Naive thymus-derived CD8-positive, alpha-beta T cell (primary cell): Measurements from ENCODE around the gene G6PD. TPM values are rescaled to one million over a fixed set of nuclear protein-coding genes. Genes with fewer than 3 reads are reported as not detected.
"Not testable (repeated sequence)": the region's sequence is repeated elsewhere in the genome, so short reads cannot be mapped to it uniquely, and the experiment has no call there.

Experiments used
- ATAC-seq, 2 donors: fragments of 150-1000 bp; cut with Tn5 transposase in 1 of 2; sonication (Bioruptor Pico), chemical (Tn5 transposase) in 1 of 2; 1 replicate in 1 of 2; 2 replicates in 1 of 2; pipeline ENCODE4 v1.10.0; 2021; ENCODE audit warnings: mild to moderate bottlenecking in 2 of 2, moderate library complexity in 2 of 2
- POLR2A ChIA-PET: fragments of 350-600 bp; sonication (Branson Sonifier 250); formaldehyde crosslinking; loops from one replicate; lab custom pipeline; 2021; ENCODE audit warnings: antibody characterized with exemption; lab: Charles Lee
- DNase-seq, 10 donors: peaks; one replicate each; pipeline versions ENCODE4 v3.0.0 to v3.0.0-alpha.2; 2020 to 2022
- H3K27ac Mint-ChIP-seq, 10 donors: one replicate each; pipeline ENCODE4 v1.8.0; 2020 to 2022; ENCODE audit warnings: mild to moderate bottlenecking in 10 of 10, mixed read lengths in 10 of 10, moderate library complexity in 4 of 10, inconsistent platforms in 1 of 10
- H3K27me3 Mint-ChIP-seq, 5 donors: one replicate each; pipeline ENCODE4 v1.8.0; 2021 to 2022; ENCODE audit warnings: mixed read lengths in 5 of 5
- H3K36me3 Mint-ChIP-seq, 3 donors: one replicate each; pipeline ENCODE4 v1.8.0; 2020 to 2022; ENCODE audit warnings: mixed read lengths in 3 of 3, mild to moderate bottlenecking in 2 of 3, inconsistent platforms in 1 of 3
- H3K4me1 Mint-ChIP-seq, 4 donors: one replicate each; pipeline ENCODE4 v1.8.0; 2021 to 2022; ENCODE audit warnings: mixed read lengths in 4 of 4
- H3K4me3 Mint-ChIP-seq, 10 donors: one replicate each; pipeline ENCODE4 v1.8.0; 2020 to 2022; ENCODE audit warnings: mild to moderate bottlenecking in 10 of 10, mixed read lengths in 10 of 10, moderate library complexity in 6 of 10, inconsistent platforms in 1 of 10
- H3K9me3 Mint-ChIP-seq, 9 donors: one replicate each; pipeline ENCODE4 v1.8.0; 2020 to 2022; ENCODE audit warnings: mixed read lengths in 9 of 9, mild to moderate bottlenecking in 3 of 9, inconsistent platforms in 1 of 9, moderate library complexity in 1 of 9
- polyA plus RNA-seq, 3 donors: library from polyadenylated mRNA; unstranded; fragments of 300-500 nt; fragmentation: Illumina TruSeq; gene quantifications; one replicate each; pipeline ENCODE4 v1.2.3, GENCODE V29; 2021
- total RNA-seq, 8 experiments: library from RNA in 2 of 8; stranded (reverse) in 2 of 8; gene quantifications; one replicate each; pipeline ENCODE4 v1.2.3 and lab custom pipeline; 2021 to 2026

Gene G6PD
- total and polyA plus RNA-seq, 5 experiments from 2014 or later = 6.9 to 59.4 (median 7.9) TPM

- Mint-ChIP-seq H3K9me3 (peaks cover 0 to 2% (median 0%) of the 10 kb centered on the region in 9 donors), H3K4me3 (peak overlapping the region in 2 of 10 donors; percentile 47 to 72), H3K27ac (peak overlapping the region in 4 of 10 donors; percentile 24 to 91 (median 40)), H3K36me3 (peaks cover 0 to 17% (median 0%) of the 10 kb centered on the region in 3 donors), H3K4me1 (peaks cover 7 to 50% (median 32%) of the 10 kb centered on the region in 4 donors), H3K27me3 (no peaks in the 10 kb centered on the region)
- POLR2A ChIA-PET = interaction anchor here (0.9 kb wide), 1 partner anchor 146 kb away, joined by 3 read pairs; no protein-coding TSS in a partner anchor
- no peak for ATAC-seq
- DNase-seq = no peak
These were observed 5.1 kb downstream of the G6PD start for GRCh38 chrX:154541589-154541895.

GRCh38 chrX:154540897-154541535 lies 5.6 kb downstream of the G6PD start:
- peaks cover 0 to 17% (median 0%) of the 10 kb centered on the region in 3 donors for H3K36me3 Mint-ChIP-seq
- H3K9me3 Mint-ChIP-seq = peaks cover 0 to 2% (median 0%) of the 10 kb centered on the region in 9 donors
- peak overlapping the region in 5 of 10 donors; percentile 33 to 60 (median 49) for H3K27ac Mint-ChIP-seq
- POLR2A ChIA-PET = interaction anchor here (0.7 to 0.9 kb wide), 2 partner anchors 54 to 145 kb away, joined by 3 to 5 read pairs; no protein-coding TSS in a partner anchor
- no peaks in the 10 kb centered on the region for H3K27me3 Mint-ChIP-seq
- H3K4me3 Mint-ChIP-seq = peak overlapping the region in 1 of 10 donors; percentile 10
- no peak for DNase-seq
- no peak for ATAC-seq
- H3K4me1 Mint-ChIP-seq = peaks cover 7 to 47% (median 30%) of the 10 kb centered on the region in 4 donors

GRCh38 chrX:154540365-154540764 lies 6.3 kb downstream of the G6PD start:
- not testable (repeated sequence) for H3K9me3 Mint-ChIP-seq, DNase-seq, H3K27ac Mint-ChIP-seq, H3K4me3 Mint-ChIP-seq, H3K27me3 Mint-ChIP-seq, ATAC-seq
- POLR2A ChIA-PET = interaction anchor here (0.7 kb wide), 1 partner anchor 53 kb away, joined by 5 read pairs; no protein-coding TSS in a partner anchor
- Mint-ChIP-seq H3K36me3 (peaks cover 0 to 20% (median 0%) of the 10 kb centered on the region in 3 donors), H3K4me1 (peaks cover 5 to 44% (median 29%) of the 10 kb centered on the region in 4 donors)

- Mint-ChIP-seq H3K4me1 (peaks cover 5 to 40% (median 29%) of the 10 kb centered on the region in 4 donors), H3K4me3 (peak overlapping the region in 1 of 10 donors; percentile 9), H3K36me3 (peaks cover 0 to 28% (median 2%) of the 10 kb centered on the region in 3 donors), H3K27ac (peak overlapping the region in 5 of 10 donors; percentile 22 to 86 (median 66)), H3K27me3 (no peaks in the 10 kb centered on the region), H3K9me3 (peaks cover 0 to 2% (median 0%) of the 10 kb centered on the region in 9 donors)
- POLR2A ChIA-PET = interaction anchor here (0.7 to 1.1 kb wide), 2 partner anchors 12 to 231 kb away, joined by 3 to 5 read pairs; no protein-coding TSS in a partner anchor
- DNase-seq = no peak
- no peak for ATAC-seq
These were observed 7.6 kb downstream of the G6PD start for GRCh38 chrX:154539077-154539476.

GRCh38 chrX:154535892-154536291 lies 10.8 kb downstream of the G6PD start:
- Mint-ChIP-seq H3K9me3 (peaks cover 0 to 2% (median 0%) of the 10 kb centered on the region in 9 donors), H3K4me3 (no peak overlapping the region), H3K4me1 (peaks cover 0 to 19% (median 8%) of the 10 kb centered on the region in 4 donors), H3K27me3 (no peaks in the 10 kb centered on the region), H3K36me3 (peaks cover 0 to 37% (median 2%) of the 10 kb centered on the region in 3 donors), H3K27ac (peak overlapping the region in 3 of 10 donors; percentile 8 to 71 (median 15))
- ATAC-seq (no peak), DNase-seq (no peak)
- POLR2A ChIA-PET = interaction anchor here (0.6 to 5.6 kb wide), 5 partner anchors 11 to 485 kb away, joined by 3 to 35 read pairs (median 4); partner anchors contain the start of genes G6PD and RPL10

GRCh38 chrX:154534526-154535322 lies 11.9 kb downstream of the G6PD start:
- Mint-ChIP-seq H3K9me3 (peaks cover 0 to 2% (median 0%) of the 10 kb centered on the region in 9 donors), H3K4me3 (no peak overlapping the region), H3K4me1 (peaks cover 0 to 15% (median 8%) of the 10 kb centered on the region in 4 donors), H3K27ac (peak overlapping the region in 6 of 10 donors; percentile 41 to 90 (median 66)), H3K27me3 (no peaks in the 10 kb centered on the region), H3K36me3 (peaks cover 0 to 34% (median 2%) of the 10 kb centered on the region in 3 donors)
- POLR2A ChIA-PET = interaction anchor here (1.3 to 5.6 kb wide), 3 partner anchors 136 to 164 kb away, joined by 5 to 35 read pairs (median 5); partner anchors contain the start of gene RPL10
- DNase-seq = peak; percentile 77 to 93 (median 85)
- peak; percentile 95 to 97 for ATAC-seq

GRCh38 chrX:154532690-154533089 lies 14.0 kb downstream of the G6PD start:
- Mint-ChIP-seq H3K27me3 (no peaks in the 10 kb centered on the region), H3K4me3 (no peak overlapping the region), H3K4me1 (peaks cover 0 to 8% (median 4%) of the 10 kb centered on the region in 4 donors), H3K9me3 (no peaks in the 10 kb centered on the region), H3K27ac (no peak overlapping the region), H3K36me3 (peaks cover 0 to 26% (median 2%) of the 10 kb centered on the region in 3 donors)
- DNase-seq = no peak
- POLR2A ChIA-PET = interaction anchor here (1.1 to 5.6 kb wide), 3 partner anchors 16 to 158 kb away, joined by 3 to 35 read pairs (median 6); partner anchors contain the start of genes FAM3A, FLNA and RPL10
- ATAC-seq = no peak

- Mint-ChIP-seq H3K36me3 (peaks cover 0 to 24% (median 2%) of the 10 kb centered on the region in 3 donors), H3K4me3 (no peak overlapping the region), H3K4me1 (peaks cover 0 to 14% (median 9%) of the 10 kb centered on the region in 4 donors), H3K9me3 (no peaks in the 10 kb centered on the region), H3K27ac (no peak overlapping the region), H3K27me3 (no peaks in the 10 kb centered on the region)
- POLR2A ChIA-PET = interaction anchor here (0.9 to 5.6 kb wide), 2 partner anchors 133 to 135 kb away, joined by 3 to 35 read pairs; partner anchors contain the start of gene RPL10
- DNase-seq (no peak), ATAC-seq (no peak)
These were observed 15.0 kb downstream of the G6PD start for GRCh38 chrX:154531626-154532025.

- no peak overlapping the region for H3K4me3 Mint-ChIP-seq
- POLR2A ChIA-PET = no interaction called here
- H3K4me1 Mint-ChIP-seq = peaks cover 3 to 26% (median 21%) of the 10 kb centered on the region in 4 donors
- no peaks in the 10 kb centered on the region for H3K9me3 Mint-ChIP-seq
- H3K36me3 Mint-ChIP-seq = peaks cover 0 to 21% (median 2%) of the 10 kb centered on the region in 3 donors
- H3K27me3 Mint-ChIP-seq = no peaks in the 10 kb centered on the region
- peak overlapping the region in 5 of 10 donors; percentile 25 to 87 (median 51) for H3K27ac Mint-ChIP-seq
- no peak for ATAC-seq
- no peak for DNase-seq
These were observed 16.4 kb downstream of the G6PD start for GRCh38 chrX:154530286-154530685.

- Mint-ChIP-seq H3K9me3 (no peaks in the 10 kb centered on the region), H3K27me3 (no peaks in the 10 kb centered on the region), H3K27ac (no peak overlapping the region), H3K36me3 (peaks cover 0 to 13% (median 0%) of the 10 kb centered on the region in 3 donors), H3K4me1 (peaks cover 3 to 26% (median 20%) of the 10 kb centered on the region in 4 donors), H3K4me3 (no peak overlapping the region)
- DNase-seq (no peak), ATAC-seq (no peak)
- POLR2A ChIA-PET = interaction anchor here (0.8 to 1.1 kb wide), 4 partner anchors 43 to 132 kb away, joined by 4 to 7 read pairs (median 4); partner anchors contain the start of gene UBL4A
These were observed 17.4 kb downstream of the G6PD start for GRCh38 chrX:154529206-154529612.

GRCh38 chrX:154526901-154527675 lies 19.6 kb downstream of the G6PD start:
- Mint-ChIP-seq H3K36me3 (peaks cover 0 to 3% (median 0%) of the 10 kb centered on the region in 3 donors), H3K4me3 (peak overlapping the region in 6 of 10 donors; percentile 10 to 56 (median 34)), H3K4me1 (peaks cover 3 to 26% (median 20%) of the 10 kb centered on the region in 4 donors), H3K9me3 (no peaks in the 10 kb centered on the region), H3K27me3 (no peaks in the 10 kb centered on the region), H3K27ac (peak overlapping the region in 8 of 10 donors; percentile 52 to 80 (median 72))
- DNase-seq (peak in 8 of 10 donors; percentile 29 to 72 (median 40)), ATAC-seq (peak; percentile 80 to 85)
- POLR2A ChIA-PET = interaction anchor here (0.5 to 4.3 kb wide), 11 partner anchors 11 to 153 kb away, joined by 3 to 36 read pairs (median 4); partner anchors contain the start of genes ATP6AP1, FAM3A, FLNA and RPL10
